ENCODE measurements around the gene ARHGAP44. TPM values are rescaled to one million over a fixed set of nuclear protein-coding genes. Genes with fewer than 3 reads are reported as not detected.

ARHGAP44 gene
- total and polyA plus RNA-seq, 4 donors = 0.14 to 1.3 (median 0.42) TPM

DNA sequence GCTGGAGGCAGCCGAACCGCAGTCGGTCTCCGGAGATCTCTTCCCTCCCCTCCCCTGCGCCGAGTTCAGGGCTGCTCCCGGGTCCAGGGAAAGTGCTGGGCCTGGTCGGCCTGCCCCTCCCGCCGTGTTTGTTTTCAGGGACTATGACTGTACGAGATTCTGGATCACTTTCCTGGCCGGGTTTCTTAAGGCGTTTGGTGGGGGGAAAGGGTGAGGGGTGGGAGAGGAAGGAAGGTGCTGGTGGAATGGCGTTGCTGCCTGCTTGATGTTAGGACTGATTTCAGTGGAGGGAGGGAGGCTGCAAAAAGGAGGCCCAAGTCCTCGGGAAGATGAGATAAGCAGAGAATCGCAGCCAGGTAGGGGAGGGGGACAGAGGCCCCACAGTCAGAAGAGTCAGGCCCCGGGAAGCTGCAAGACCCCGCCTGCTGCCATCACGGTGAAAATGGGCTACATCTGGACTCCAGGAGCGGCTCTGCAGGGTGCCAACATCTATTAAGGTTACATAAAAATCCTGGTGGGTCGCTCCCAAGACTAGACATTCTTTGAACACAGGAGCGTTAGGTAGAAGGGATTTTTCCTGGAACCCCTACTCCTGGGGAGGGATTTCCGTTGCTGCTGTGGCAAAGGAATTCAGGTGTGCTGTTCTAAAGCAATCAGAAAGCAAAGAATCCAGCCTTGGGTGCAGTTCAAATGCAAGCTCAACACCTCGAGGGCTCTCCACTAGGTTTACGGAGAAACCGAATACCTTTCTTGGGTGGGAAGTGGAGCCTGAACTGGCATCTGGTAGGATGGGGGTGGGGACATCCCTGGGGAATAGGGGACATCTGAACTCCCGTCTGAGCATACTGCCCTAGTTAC, 1.2 kb downstream of the ARHGAP44 start:
- DNase-seq (ENCODE audit: low spot score) = no peak
- 15% methylated on average over 27 of the region's 27 CpGs for WGBS
- no peak for TF ChIP-seq TAF1 (conservative IDR thresholded peaks at IDR 0.05)
- TF ChIP-seq GABPA (IDR thresholded peaks at IDR 0.05 in 1 of 2, conservative IDR thresholded peaks at IDR 0.05 in 1 of 2) = no peak
- no peak for TF ChIP-seq JUND (IDR thresholded peaks at IDR 0.05)
- TF ChIP-seq NR2F2 (IDR thresholded peaks at IDR 0.05) = no peak
- TF ChIP-seq, protein P1, sequence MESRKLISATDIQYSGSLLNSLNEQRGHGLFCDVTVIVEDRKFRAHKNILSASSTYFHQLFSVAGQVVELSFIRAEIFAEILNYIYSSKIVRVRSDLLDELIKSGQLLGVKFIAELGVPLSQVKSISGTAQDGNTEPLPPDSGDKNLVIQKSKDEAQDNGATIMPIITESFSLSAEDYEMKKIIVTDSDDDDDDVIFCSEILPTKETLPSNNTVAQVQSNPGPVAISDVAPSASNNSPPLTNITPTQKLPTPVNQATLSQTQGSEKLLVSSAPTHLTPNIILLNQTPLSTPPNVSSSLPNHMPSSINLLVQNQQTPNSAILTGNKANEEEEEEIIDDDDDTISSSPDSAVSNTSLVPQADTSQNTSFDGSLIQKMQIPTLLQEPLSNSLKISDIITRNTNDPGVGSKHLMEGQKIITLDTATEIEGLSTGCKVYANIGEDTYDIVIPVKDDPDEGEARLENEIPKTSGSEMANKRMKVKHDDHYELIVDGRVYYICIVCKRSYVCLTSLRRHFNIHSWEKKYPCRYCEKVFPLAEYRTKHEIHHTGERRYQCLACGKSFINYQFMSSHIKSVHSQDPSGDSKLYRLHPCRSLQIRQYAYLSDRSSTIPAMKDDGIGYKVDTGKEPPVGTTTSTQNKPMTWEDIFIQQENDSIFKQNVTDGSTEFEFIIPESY (IDR thresholded peaks at IDR 0.05) = no peak
- no peak for TF ChIP-seq HNF4G (IDR thresholded peaks at IDR 0.05)
- TF ChIP-seq FOXA2 (IDR thresholded peaks at IDR 0.05) = no peak
- TF ChIP-seq, protein P2, sequence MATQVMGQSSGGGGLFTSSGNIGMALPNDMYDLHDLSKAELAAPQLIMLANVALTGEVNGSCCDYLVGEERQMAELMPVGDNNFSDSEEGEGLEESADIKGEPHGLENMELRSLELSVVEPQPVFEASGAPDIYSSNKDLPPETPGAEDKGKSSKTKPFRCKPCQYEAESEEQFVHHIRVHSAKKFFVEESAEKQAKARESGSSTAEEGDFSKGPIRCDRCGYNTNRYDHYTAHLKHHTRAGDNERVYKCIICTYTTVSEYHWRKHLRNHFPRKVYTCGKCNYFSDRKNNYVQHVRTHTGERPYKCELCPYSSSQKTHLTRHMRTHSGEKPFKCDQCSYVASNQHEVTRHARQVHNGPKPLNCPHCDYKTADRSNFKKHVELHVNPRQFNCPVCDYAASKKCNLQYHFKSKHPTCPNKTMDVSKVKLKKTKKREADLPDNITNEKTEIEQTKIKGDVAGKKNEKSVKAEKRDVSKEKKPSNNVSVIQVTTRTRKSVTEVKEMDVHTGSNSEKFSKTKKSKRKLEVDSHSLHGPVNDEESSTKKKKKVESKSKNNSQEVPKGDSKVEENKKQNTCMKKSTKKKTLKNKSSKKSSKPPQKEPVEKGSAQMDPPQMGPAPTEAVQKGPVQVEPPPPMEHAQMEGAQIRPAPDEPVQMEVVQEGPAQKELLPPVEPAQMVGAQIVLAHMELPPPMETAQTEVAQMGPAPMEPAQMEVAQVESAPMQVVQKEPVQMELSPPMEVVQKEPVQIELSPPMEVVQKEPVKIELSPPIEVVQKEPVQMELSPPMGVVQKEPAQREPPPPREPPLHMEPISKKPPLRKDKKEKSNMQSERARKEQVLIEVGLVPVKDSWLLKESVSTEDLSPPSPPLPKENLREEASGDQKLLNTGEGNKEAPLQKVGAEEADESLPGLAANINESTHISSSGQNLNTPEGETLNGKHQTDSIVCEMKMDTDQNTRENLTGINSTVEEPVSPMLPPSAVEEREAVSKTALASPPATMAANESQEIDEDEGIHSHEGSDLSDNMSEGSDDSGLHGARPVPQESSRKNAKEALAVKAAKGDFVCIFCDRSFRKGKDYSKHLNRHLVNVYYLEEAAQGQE (IDR thresholded peaks at IDR 0.05) = no peak
- TF ChIP-seq SP1 (IDR thresholded peaks at IDR 0.05) = no peak
- TF ChIP-seq, protein P3, sequence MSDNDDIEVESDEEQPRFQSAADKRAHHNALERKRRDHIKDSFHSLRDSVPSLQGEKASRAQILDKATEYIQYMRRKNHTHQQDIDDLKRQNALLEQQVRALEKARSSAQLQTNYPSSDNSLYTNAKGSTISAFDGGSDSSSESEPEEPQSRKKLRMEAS (IDR thresholded peaks at IDR 0.05) = no peak
- TF ChIP-seq HNF4A (conservative IDR thresholded peaks at IDR 0.05) = no peak
- TF ChIP-seq RXRA (IDR thresholded peaks at IDR 0.05) = no peak
- no peak for TF ChIP-seq RAD21 (IDR thresholded peaks at IDR 0.05)
- TF ChIP-seq YY1 (IDR thresholded peaks at IDR 0.05) = no peak
- TF ChIP-seq, protein P4, sequence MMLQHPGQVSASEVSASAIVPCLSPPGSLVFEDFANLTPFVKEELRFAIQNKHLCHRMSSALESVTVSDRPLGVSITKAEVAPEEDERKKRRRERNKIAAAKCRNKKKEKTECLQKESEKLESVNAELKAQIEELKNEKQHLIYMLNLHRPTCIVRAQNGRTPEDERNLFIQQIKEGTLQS (IDR thresholded peaks at IDR 0.05) = no peak
- no peak for TF ChIP-seq FOXA1 (IDR thresholded peaks at IDR 0.05)
- Histone ChIP-seq H3K9me3 (ENCODE audit: control insufficient read depth in 4 of 4, low read length in 3 of 4) (no peaks in the 10 kb centered on the region), H3K9ac (ENCODE audit: low read depth in 1 of 2, low read length in 2 of 2) (no peak overlapping the region), H3K27ac (ENCODE audit: low read depth in 1 of 2, low read length in 2 of 2) (no peak overlapping the region), H3K36me3 (ENCODE audit: control insufficient read depth in 4 of 4, insufficient read depth in 3 of 4, low read depth in 1 of 4, low read length in 3 of 4) (no peaks in the 10 kb centered on the region), H3K4me3 (ENCODE audit: low read depth in 1 of 3, low read length in 3 of 3) (peak overlapping the region in 2 of 3 donors; percentile 68 to 82), H3K4me1 (ENCODE audit: control insufficient read depth in 4 of 4, insufficient read depth in 4 of 4, low read length in 3 of 4) (peaks cover 0 to 15% (median 4%) of the 10 kb centered on the region in 4 donors), H3K27me3 (ENCODE audit: control insufficient read depth in 4 of 4, insufficient read depth in 4 of 4, low read length in 3 of 4) (peaks cover 0 to 4% (median 0%) of the 10 kb centered on the region in 4 donors)

DNA sequence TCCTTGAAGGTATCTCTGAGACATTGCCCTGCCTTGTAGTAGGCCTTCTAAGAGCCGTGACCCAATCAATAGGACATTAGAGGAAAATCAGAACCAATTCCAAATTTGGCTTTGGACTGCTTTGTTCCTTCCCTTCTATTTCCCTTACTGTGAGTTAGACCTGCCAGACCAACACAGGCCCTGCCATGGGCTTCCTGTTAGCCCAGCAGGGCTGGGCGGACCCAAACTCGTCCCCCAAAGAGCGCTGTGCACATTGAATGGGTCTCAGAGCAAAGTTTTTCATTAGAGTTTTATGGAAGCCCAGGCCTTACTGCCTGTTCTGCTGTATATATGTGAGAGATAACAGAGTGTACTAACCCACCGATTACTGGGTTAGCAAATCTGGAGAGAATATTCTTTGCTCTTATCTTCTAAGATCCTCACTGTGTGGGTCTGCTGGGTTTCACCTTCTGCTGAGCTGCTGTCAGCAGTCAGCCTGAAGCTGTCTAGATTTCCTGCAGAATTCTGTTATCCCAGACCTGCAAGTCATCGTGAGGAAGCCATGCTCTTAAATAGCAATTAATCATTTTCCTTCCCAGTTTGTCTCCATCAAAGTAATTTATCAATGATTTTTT, 5.7 kb downstream of the ARHGAP44 start:
- DNase-seq (ENCODE audit: low spot score) = no peak
- no peak overlapping the region for H3K9ac ChIP-seq (ENCODE audit: low read depth in 1 of 2, low read length in 2 of 2)
- H3K36me3 ChIP-seq (ENCODE audit: control insufficient read depth in 4 of 4, insufficient read depth in 3 of 4, low read depth in 1 of 4, low read length in 3 of 4) = no peaks in the 10 kb centered on the region
- no peak overlapping the region for H3K27ac ChIP-seq (ENCODE audit: low read depth in 1 of 2, low read length in 2 of 2)
- H3K9me3 ChIP-seq (ENCODE audit: control insufficient read depth in 4 of 4, low read length in 3 of 4) = no peaks in the 10 kb centered on the region
- peaks cover 0 to 3% (median 0%) of the 10 kb centered on the region in 4 donors for H3K27me3 ChIP-seq (ENCODE audit: control insufficient read depth in 4 of 4, insufficient read depth in 4 of 4, low read length in 3 of 4)
- TF ChIP-seq GABPA (IDR thresholded peaks at IDR 0.05 in 1 of 2, conservative IDR thresholded peaks at IDR 0.05 in 1 of 2) = no peak
- TF ChIP-seq, protein P5, sequence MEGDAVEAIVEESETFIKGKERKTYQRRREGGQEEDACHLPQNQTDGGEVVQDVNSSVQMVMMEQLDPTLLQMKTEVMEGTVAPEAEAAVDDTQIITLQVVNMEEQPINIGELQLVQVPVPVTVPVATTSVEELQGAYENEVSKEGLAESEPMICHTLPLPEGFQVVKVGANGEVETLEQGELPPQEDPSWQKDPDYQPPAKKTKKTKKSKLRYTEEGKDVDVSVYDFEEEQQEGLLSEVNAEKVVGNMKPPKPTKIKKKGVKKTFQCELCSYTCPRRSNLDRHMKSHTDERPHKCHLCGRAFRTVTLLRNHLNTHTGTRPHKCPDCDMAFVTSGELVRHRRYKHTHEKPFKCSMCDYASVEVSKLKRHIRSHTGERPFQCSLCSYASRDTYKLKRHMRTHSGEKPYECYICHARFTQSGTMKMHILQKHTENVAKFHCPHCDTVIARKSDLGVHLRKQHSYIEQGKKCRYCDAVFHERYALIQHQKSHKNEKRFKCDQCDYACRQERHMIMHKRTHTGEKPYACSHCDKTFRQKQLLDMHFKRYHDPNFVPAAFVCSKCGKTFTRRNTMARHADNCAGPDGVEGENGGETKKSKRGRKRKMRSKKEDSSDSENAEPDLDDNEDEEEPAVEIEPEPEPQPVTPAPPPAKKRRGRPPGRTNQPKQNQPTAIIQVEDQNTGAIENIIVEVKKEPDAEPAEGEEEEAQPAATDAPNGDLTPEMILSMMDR (IDR thresholded peaks at IDR 0.05; ENCODE audit: low read depth, low read length, missing input control) = no peak
- TF ChIP-seq, protein P2 (IDR thresholded peaks at IDR 0.05) = no peak
- TF ChIP-seq NR2F2 (IDR thresholded peaks at IDR 0.05) = no peak
- TF ChIP-seq HNF4A (conservative IDR thresholded peaks at IDR 0.05) = no peak
- no peak for TF ChIP-seq FOXA1 (IDR thresholded peaks at IDR 0.05)
- TF ChIP-seq RAD21 (IDR thresholded peaks at IDR 0.05) = no peak
- H3K4me1 ChIP-seq (ENCODE audit: control insufficient read depth in 4 of 4, insufficient read depth in 4 of 4, low read length in 3 of 4) = peaks cover 0 to 4% (median 1%) of the 10 kb centered on the region in 4 donors
- WGBS = 73% methylated on average over 6 of the region's 6 CpGs
- H3K4me3 ChIP-seq (ENCODE audit: low read depth in 1 of 3, low read length in 3 of 3) = no peak overlapping the region
